Activated CD4-positive, alpha-beta T cell treated with anti-CD3 and anti-CD28 coated beads, Interleukin-2, amount 10 ng/mL, durations not matched to agents 7 days and 5 days (primary cell): ENCODE measurements around the gene BPIFB2. TPM values are rescaled to one million over a fixed set of nuclear protein-coding genes. Genes with fewer than 3 reads are reported as not detected.
"Not testable (repeated sequence)": the region's sequence is repeated elsewhere in the genome, so short reads cannot be mapped to it uniquely, and the experiment has no call there.

Experiments
- CTCF ChIA-PET: fragments of 350-600 bp; sonication (Branson Sonifier 250); formaldehyde crosslinking; loops from one replicate; lab custom pipeline; 2021; ENCODE audit warnings: antibody characterized with exemption; lab: Charles Lee
- POLR2A ChIA-PET: fragments of 350-600 bp; sonication (Branson Sonifier 250); formaldehyde crosslinking; loops from one replicate; lab custom pipeline; 2021; ENCODE audit warnings: antibody characterized with exemption; lab: Charles Lee
- DNase-seq: peaks from one replicate; pipeline ENCODE4 v3.0.0-alpha.2; 2020
- H3K27ac Mint-ChIP-seq: one replicate; pipeline ENCODE4 v1.8.0; 2021; ENCODE audit warnings: mild to moderate bottlenecking, moderate library complexity, mixed read lengths
- H3K27me3 Mint-ChIP-seq: one replicate; pipeline ENCODE4 v1.8.0; 2021; ENCODE audit warnings: mixed read lengths
- H3K36me3 Mint-ChIP-seq: one replicate; pipeline ENCODE4 v1.8.0; 2021; ENCODE audit warnings: low read depth, mixed read lengths
- H3K4me1 Mint-ChIP-seq: one replicate; pipeline ENCODE4 v1.8.0; 2021; ENCODE audit warnings: mixed read lengths
- H3K4me3 Mint-ChIP-seq: one replicate; pipeline ENCODE4 v1.8.0; 2021; ENCODE audit warnings: mild to moderate bottlenecking, moderate library complexity, mixed read lengths
- H3K9me3 Mint-ChIP-seq: one replicate; pipeline ENCODE4 v1.8.0; 2021; ENCODE audit warnings: mixed read lengths
- total RNA-seq, 2 experiments: library from RNA; stranded (reverse); gene quantifications; one replicate each; pipeline ENCODE4 v1.2.3, GENCODE V29; 2021

BPIFB2 gene
- total RNA-seq, 2 experiments from 2014 or later = not detected

DNA sequence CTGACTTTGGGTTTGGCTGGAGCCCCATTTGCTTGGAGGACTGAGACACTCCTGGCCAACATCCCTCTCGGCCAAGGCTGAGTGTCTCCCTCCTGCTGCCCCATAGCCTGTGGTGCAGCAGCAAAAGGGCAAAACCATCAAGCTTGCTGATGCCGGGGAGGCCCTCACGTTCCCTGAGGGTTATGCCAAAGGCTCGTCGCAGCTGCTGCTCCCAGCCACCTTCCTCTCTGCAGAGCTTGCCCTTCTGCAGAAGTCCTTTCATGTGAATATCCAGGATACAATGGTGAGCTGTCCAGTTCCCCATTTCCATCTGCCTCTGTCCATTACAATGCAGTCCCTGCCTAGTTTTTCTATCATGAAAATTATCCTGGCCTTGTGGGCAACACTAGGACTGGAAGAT lies 30.0 kb downstream of the BPIFB2 start:
- no peaks in the 10 kb centered on the region for H3K9me3 Mint-ChIP-seq
- H3K4me3 Mint-ChIP-seq = no peak overlapping the region
- H3K4me1 Mint-ChIP-seq = no peaks in the 10 kb centered on the region
- no peaks in the 10 kb centered on the region for H3K36me3 Mint-ChIP-seq
- CTCF ChIA-PET = interaction anchor here (0.7 kb wide), 1 partner anchor 36 kb away, joined by 3 read pairs; no protein-coding TSS in a partner anchor
- H3K27me3 Mint-ChIP-seq = no peaks in the 10 kb centered on the region
- no peak for DNase-seq
- POLR2A ChIA-PET = no interaction called here
- H3K27ac Mint-ChIP-seq = no peak overlapping the region

DNA sequence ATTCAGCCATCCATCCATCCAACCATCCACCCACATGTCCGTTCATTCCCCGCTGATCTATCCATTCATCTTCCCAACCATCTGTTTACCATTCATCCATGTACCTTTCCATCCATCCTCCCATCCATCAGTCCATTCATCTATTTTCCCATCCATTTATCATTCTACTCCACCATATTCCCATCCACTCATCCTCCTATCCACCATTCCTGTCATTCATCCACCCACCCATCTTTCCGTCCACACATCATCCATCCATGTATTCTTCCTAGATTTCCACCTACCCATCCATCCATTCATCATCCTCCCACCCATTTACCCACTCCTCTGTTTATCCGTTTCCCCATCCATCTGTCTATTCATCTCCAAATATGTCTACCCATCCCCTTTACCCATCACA lies 30.7 kb downstream of the BPIFB2 start:
- POLR2A ChIA-PET = no interaction called here
- CTCF ChIA-PET = no interaction called here
- Mint-ChIP-seq H3K27me3 (no peaks in the 10 kb centered on the region), H3K4me1 (no peaks in the 10 kb centered on the region), H3K4me3 (no peak overlapping the region), H3K36me3 (no peaks in the 10 kb centered on the region), H3K27ac (no peak overlapping the region), H3K9me3 (no peaks in the 10 kb centered on the region)
- DNase-seq = no peak

- H3K27ac Mint-ChIP-seq = no peak overlapping the region
- ChIA-PET POLR2A (no interaction called here), CTCF (no interaction called here)
- no peak overlapping the region for H3K4me3 Mint-ChIP-seq
- H3K36me3 Mint-ChIP-seq = no peaks in the 10 kb centered on the region
- H3K9me3 Mint-ChIP-seq = peaks cover 16% of the 10 kb centered on the region
- no peak for DNase-seq
- no peaks in the 10 kb centered on the region for H3K4me1 Mint-ChIP-seq
- H3K27me3 Mint-ChIP-seq = no peaks in the 10 kb centered on the region
Observed at GRCh38 chr20:33042430-33042829, 34.9 kb downstream of the BPIFB2 start.

DNA sequence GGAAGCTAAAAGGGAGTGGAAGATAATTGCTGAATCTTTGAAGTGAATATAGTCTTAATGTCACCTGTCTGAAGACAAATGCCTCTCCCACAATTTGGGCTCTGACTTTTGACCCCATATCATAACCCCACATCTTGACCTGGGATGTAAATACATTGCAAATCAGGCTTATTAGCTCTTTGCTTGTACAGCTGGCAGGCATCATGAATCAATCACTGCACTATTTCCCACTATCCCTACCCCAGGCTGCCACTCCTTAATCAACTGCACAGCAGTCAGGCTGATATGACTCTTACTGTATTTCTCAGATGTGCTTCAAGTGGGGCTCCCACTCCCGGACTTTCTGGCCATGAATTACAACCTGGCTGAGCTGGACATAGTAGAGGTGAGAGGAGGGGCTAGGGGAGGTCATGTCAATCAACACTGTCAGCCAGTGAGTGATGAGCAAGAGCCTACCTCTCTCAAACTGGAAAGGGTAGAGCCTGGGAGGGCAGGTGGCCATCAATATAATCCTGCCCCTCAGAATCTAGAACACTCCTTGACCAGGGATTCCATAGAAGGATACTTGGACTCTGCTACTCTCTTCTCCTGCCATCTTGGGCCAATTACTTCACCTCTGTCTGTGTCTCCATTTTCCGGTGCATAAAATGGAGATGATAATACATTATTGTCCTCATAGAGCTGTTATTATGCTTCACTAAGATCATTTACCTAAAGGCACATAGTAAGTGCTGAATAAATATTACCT lies 35.7 kb downstream of the BPIFB2 start:
- H3K36me3 Mint-ChIP-seq = no peaks in the 10 kb centered on the region
- POLR2A ChIA-PET = no interaction called here
- DNase-seq = no peak
- H3K9me3 Mint-ChIP-seq = peaks cover 16% of the 10 kb centered on the region
- H3K27ac Mint-ChIP-seq = no peak overlapping the region
- H3K27me3 Mint-ChIP-seq = no peaks in the 10 kb centered on the region
- no peak overlapping the region for H3K4me3 Mint-ChIP-seq
- CTCF ChIA-PET = no interaction called here
- no peaks in the 10 kb centered on the region for H3K4me1 Mint-ChIP-seq

GRCh38 chr20:33043731-33044181 lies 36.3 kb downstream of the BPIFB2 start:
- Mint-ChIP-seq H3K9me3 (peaks cover 16% of the 10 kb centered on the region), H3K27me3 (no peaks in the 10 kb centered on the region), H3K36me3 (no peaks in the 10 kb centered on the region), H3K4me1 (no peaks in the 10 kb centered on the region), H3K27ac (no peak overlapping the region), H3K4me3 (no peak overlapping the region)
- DNase-seq = no peak
- ChIA-PET CTCF (no interaction called here), POLR2A (no interaction called here)

- H3K4me1 Mint-ChIP-seq, DNase-seq, POLR2A ChIA-PET, H3K36me3 Mint-ChIP-seq, H3K27me3 Mint-ChIP-seq, H3K4me3 Mint-ChIP-seq, H3K27ac Mint-ChIP-seq, CTCF ChIA-PET: not testable (repeated sequence)
- H3K9me3 Mint-ChIP-seq = peaks cover 16% of the 10 kb centered on the region
Observed at GRCh38 chr20:33045129-33045721, 37.7 kb downstream of the BPIFB2 start.

DNA sequence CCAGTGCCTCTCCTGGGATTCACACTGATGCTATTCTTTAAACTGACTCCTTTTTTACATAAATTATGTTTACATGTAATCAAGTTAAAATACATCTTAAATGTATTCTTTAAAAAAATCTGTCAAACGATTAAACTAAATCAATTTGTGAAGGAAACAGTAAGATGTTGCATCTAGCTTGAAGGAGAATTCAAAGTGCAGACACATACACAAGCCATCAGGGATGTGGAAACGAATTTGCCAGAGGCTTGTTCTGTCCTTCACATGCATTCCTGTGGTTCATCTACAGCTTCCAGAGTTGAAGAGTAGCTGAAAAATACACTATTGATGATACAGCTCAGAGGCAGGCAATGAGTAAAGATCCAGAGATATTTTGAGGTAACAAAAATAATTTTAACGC lies 38.9 kb downstream of the BPIFB2 start:
- ChIA-PET POLR2A (no interaction called here), CTCF (no interaction called here)
- Mint-ChIP-seq H3K4me1 (no peaks in the 10 kb centered on the region), H3K27me3 (no peaks in the 10 kb centered on the region), H3K9me3 (peaks cover 16% of the 10 kb centered on the region), H3K4me3 (no peak overlapping the region), H3K36me3 (no peaks in the 10 kb centered on the region), H3K27ac (no peak overlapping the region)
- DNase-seq = no peak

DNA sequence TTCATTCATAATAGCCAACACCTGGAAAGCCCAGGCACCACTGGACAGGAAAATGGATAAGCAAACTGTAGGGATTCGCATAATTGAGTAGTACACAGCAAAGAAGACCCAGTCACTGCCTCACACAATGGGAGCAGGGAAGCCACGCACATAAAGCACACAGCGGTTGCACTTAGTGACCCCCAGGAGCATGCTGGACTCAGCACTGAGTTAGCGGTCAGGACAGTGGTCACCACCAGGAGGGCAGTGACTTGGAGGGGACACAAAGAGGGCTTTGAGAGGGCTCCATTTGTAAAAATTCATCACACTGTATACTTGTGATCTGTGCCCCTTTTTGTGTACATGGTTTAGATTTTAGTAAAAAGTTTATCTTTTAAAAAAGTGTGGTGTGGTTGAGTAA lies 43.8 kb downstream of the BPIFB2 start:
- POLR2A ChIA-PET = no interaction called here
- H3K9me3 Mint-ChIP-seq = peaks cover 2% of the 10 kb centered on the region
- no peak overlapping the region for H3K4me3 Mint-ChIP-seq
- CTCF ChIA-PET = interaction anchor here (1.2 kb wide), 1 partner anchor 10 kb away, joined by 4 read pairs; no protein-coding TSS in a partner anchor
- no peaks in the 10 kb centered on the region for H3K36me3 Mint-ChIP-seq
- DNase-seq = no peak
- H3K27me3 Mint-ChIP-seq = no peaks in the 10 kb centered on the region
- no peaks in the 10 kb centered on the region for H3K4me1 Mint-ChIP-seq
- no peak overlapping the region for H3K27ac Mint-ChIP-seq

DNA sequence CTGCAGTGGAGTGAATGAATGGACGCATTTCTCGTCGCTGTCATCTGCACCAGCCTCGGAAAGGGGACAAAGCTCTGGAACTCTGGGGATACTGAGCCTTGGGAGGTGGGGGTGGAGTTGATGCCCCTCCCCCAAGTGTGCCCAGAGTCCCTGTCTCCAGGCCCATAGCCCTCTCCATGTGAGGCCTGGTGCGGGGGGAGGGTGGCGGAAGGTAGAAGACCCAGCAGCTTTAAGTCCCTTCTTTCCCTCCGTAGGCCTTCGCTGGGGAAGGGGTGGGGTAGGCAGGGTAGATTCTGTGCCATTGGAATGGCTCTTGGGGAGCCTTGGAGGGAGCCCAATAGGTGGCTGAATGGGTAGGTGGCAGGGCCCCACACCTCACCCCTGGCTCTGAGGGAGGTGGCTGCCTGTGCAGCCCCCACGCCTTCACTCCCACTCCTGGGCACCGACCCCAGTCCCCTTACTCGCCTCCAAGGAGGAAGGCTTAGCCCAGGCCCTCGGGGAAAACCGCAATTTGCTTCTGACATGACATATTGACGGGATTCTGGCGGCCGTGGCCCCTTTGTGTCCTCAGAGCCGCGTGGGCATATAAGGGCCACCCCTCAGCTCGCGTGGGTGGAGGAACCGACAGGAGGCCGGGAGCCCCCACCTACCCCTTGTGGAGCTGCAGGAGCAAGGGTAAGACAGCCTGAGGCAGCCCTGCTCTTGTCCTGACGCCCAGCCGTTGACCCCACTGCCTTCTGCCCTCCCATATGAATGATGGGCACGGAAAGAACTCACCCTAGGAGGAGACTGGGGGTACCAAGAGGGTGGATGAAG lies 46.0 kb downstream of the BPIFB2 start, which contains the start of gene BPIFB3:
Gene BPIFB3 (plus strand): TSS at position 613 of the 816 bp plus-strand sequence. CDS start 1,533 bp downstream, outside the sequence.
- no peaks in the 10 kb centered on the region for H3K36me3 Mint-ChIP-seq
- H3K9me3 Mint-ChIP-seq = no peaks in the 10 kb centered on the region
- no peaks in the 10 kb centered on the region for H3K4me1 Mint-ChIP-seq
- no peak within 1 kb of the TSS for H3K27ac Mint-ChIP-seq
- ChIA-PET POLR2A (no interaction called here), CTCF (no interaction called here)
- H3K4me3 Mint-ChIP-seq = no peak within 1 kb of the TSS
- no peaks in the 10 kb centered on the region for H3K27me3 Mint-ChIP-seq
- DNase-seq = no peak

- no peak overlapping the region for H3K4me3 Mint-ChIP-seq
- no peak overlapping the region for H3K27ac Mint-ChIP-seq
- no peaks in the 10 kb centered on the region for H3K27me3 Mint-ChIP-seq
- no peaks in the 10 kb centered on the region for H3K4me1 Mint-ChIP-seq
- no peaks in the 10 kb centered on the region for H3K9me3 Mint-ChIP-seq
- POLR2A ChIA-PET = no interaction called here
- DNase-seq = no peak
- no peaks in the 10 kb centered on the region for H3K36me3 Mint-ChIP-seq
- CTCF ChIA-PET = no interaction called here
Observed at GRCh38 chr20:33054381-33054780, 46.9 kb downstream of the BPIFB2 start.

DNA sequence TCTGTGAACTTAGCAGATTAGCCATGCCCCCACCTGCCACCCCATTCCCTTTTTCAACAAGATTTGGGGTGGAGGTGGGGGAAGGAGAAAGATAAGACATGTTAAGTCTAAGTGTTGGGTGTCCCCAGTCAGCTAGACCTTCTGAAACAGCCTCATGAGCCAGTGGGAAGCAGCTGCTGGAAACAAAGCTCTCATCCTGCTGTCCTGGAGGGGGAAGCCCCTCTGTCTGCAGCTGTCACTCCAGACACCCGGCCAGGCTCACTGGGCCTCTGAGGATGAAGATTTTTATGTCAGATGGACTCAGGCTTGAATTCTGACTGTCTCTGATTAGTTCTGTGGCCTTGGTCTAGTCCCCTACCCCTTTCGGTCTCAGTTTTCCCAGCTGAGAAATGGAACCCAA lies 47.3 kb downstream of the BPIFB2 start:
- Mint-ChIP-seq H3K9me3 (no peaks in the 10 kb centered on the region), H3K4me1 (no peaks in the 10 kb centered on the region), H3K4me3 (no peak overlapping the region), H3K27ac (no peak overlapping the region), H3K36me3 (no peaks in the 10 kb centered on the region), H3K27me3 (no peaks in the 10 kb centered on the region)
- no peak for DNase-seq
- ChIA-PET POLR2A (no interaction called here), CTCF (no interaction called here)

- Mint-ChIP-seq H3K27me3 (no peaks in the 10 kb centered on the region), H3K36me3 (no peaks in the 10 kb centered on the region), H3K4me1 (no peaks in the 10 kb centered on the region), H3K27ac (no peak overlapping the region), H3K9me3 (no peaks in the 10 kb centered on the region), H3K4me3 (no peak overlapping the region)
- no peak for DNase-seq
- CTCF ChIA-PET = interaction anchor here (1.4 to 1.7 kb wide), 2 partner anchors 9 to 12 kb away, joined by 3 to 7 read pairs; no protein-coding TSS in a partner anchor
- POLR2A ChIA-PET = no interaction called here
Observed at GRCh38 chr20:33059136-33059535, 51.6 kb downstream of the BPIFB2 start.
